Activated naive CD4-positive, alpha-beta T cell treated with anti-CD3 and anti-CD28 coated beads, Interleukin-2, amount 50 U/mL, for 72 hours (primary cell): ENCODE measurements around the gene SHROOM3. TPM values are rescaled to one million over a fixed set of nuclear protein-coding genes. Genes with fewer than 3 reads are reported as not detected.
"Not testable (repeated sequence)": the region's sequence is repeated elsewhere in the genome, so short reads cannot be mapped to it uniquely, and the experiment has no call there.

ENCODE experiments used
- ATAC-seq, 2 donors: fragments of 150-1000 bp; cut with Tn5 transposase; 2 replicates each; pipeline ENCODE4 v1.10.0; 2021; ENCODE audit warnings: mild to moderate bottlenecking in 2 of 2, moderate library complexity in 2 of 2
- DNase-seq, 2 donors: peaks; one replicate each; pipeline ENCODE4 v3.0.0; 2021 to 2022; ENCODE audit warnings: low spot score in 2 of 2
- H3K27ac Mint-ChIP-seq, 2 donors: one replicate each; pipeline ENCODE4 v1.8.0; 2022; ENCODE audit warnings: mild to moderate bottlenecking in 2 of 2, mixed read lengths in 2 of 2
- H3K36me3 Mint-ChIP-seq, 2 donors: one replicate each; pipeline ENCODE4 v1.8.0; 2022; ENCODE audit warnings: mixed read lengths in 2 of 2
- H3K9me3 Mint-ChIP-seq, 2 donors: one replicate each; pipeline ENCODE4 v1.8.0; 2022; ENCODE audit warnings: mixed read lengths in 2 of 2
- total RNA-seq, 2 donors: library from RNA; stranded (reverse); gene quantifications; one replicate each; pipeline ENCODE4 v1.2.3, GENCODE V29; 2022

SHROOM3 gene
- total RNA-seq, 2 donors from 2014 or later, result 0.20 to 0.21 TPM

GRCh38 chr4:76726631-76727030, 291.6 kb downstream of the SHROOM3 start:
- Mint-ChIP-seq H3K36me3 (no peaks in the 10 kb centered on the region), H3K27ac (no peak overlapping the region), H3K9me3 (no peaks in the 10 kb centered on the region)
- ATAC-seq (no peak), DNase-seq (no peak)

GRCh38 chr4:76727934-76728333, 292.9 kb downstream of the SHROOM3 start:
- not testable (repeated sequence) for H3K36me3 Mint-ChIP-seq, H3K9me3 Mint-ChIP-seq, DNase-seq, H3K27ac Mint-ChIP-seq, ATAC-seq

- no peak overlapping the region for H3K27ac Mint-ChIP-seq
- H3K9me3 Mint-ChIP-seq, result no peaks in the 10 kb centered on the region
- ATAC-seq, result no peak
- DNase-seq, result no peak
- no peaks in the 10 kb centered on the region for H3K36me3 Mint-ChIP-seq
Measured at GRCh38 chr4:76729460-76729859, 294.4 kb downstream of the SHROOM3 start.

- no peaks in the 10 kb centered on the region for H3K9me3 Mint-ChIP-seq
- ATAC-seq, result no peak
- H3K36me3 Mint-ChIP-seq, result no peaks in the 10 kb centered on the region
- no peak overlapping the region for H3K27ac Mint-ChIP-seq
- no peak for DNase-seq
Measured at GRCh38 chr4:76729980-76730379, 295.0 kb downstream of the SHROOM3 start.

GRCh38 chr4:76732246-76732645, 297.2 kb downstream of the SHROOM3 start:
- no peaks in the 10 kb centered on the region for H3K36me3 Mint-ChIP-seq
- H3K27ac Mint-ChIP-seq, result no peak overlapping the region
- DNase-seq, result no peak
- ATAC-seq, result no peak
- no peaks in the 10 kb centered on the region for H3K9me3 Mint-ChIP-seq

- Mint-ChIP-seq H3K36me3 (no peaks in the 10 kb centered on the region), H3K9me3 (no peaks in the 10 kb centered on the region), H3K27ac (no peak overlapping the region)
- no peak for DNase-seq
- ATAC-seq, result no peak
Measured at GRCh38 chr4:76733068-76733771, 298.2 kb downstream of the SHROOM3 start.

- Mint-ChIP-seq H3K27ac (no peak overlapping the region), H3K36me3 (peaks cover 0 to 6% of the 10 kb centered on the region in 2 donors), H3K9me3 (no peaks in the 10 kb centered on the region)
- DNase-seq (no peak), ATAC-seq (no peak)
Measured at GRCh38 chr4:76736414-76736813, 301.4 kb downstream of the SHROOM3 start.

GRCh38 chr4:76737180-76737579, 302.2 kb downstream of the SHROOM3 start:
- no peak for ATAC-seq
- Mint-ChIP-seq H3K9me3 (no peaks in the 10 kb centered on the region), H3K36me3 (peaks cover 0 to 6% of the 10 kb centered on the region in 2 donors), H3K27ac (no peak overlapping the region)
- no peak for DNase-seq

GRCh38 chr4:76737771-76738085, 302.7 kb downstream of the SHROOM3 start:
- peaks cover 0 to 6% of the 10 kb centered on the region in 2 donors for H3K36me3 Mint-ChIP-seq
- DNase-seq (no peak), ATAC-seq (no peak)
- H3K27ac Mint-ChIP-seq, result peak overlapping the region in 1 of 2 donors; percentile 8
- H3K9me3 Mint-ChIP-seq, result no peaks in the 10 kb centered on the region

- ATAC-seq, result peak; percentile 98
Measured at GRCh38 chr4:76738086-76738931, 303.3 kb downstream of the SHROOM3 start.

GRCh38 chr4:76740192-76740591, 305.2 kb downstream of the SHROOM3 start:
- Mint-ChIP-seq H3K27ac (no peak overlapping the region), H3K36me3 (peaks cover 0 to 6% of the 10 kb centered on the region in 2 donors), H3K9me3 (no peaks in the 10 kb centered on the region)
- DNase-seq, result no peak
- ATAC-seq, result no peak

More at GRCh38 chr4:76738086-76738931, 303.3 kb downstream of the SHROOM3 start:
- Mint-ChIP-seq H3K9me3 (no peaks in the 10 kb centered on the region), H3K27ac (peak overlapping the region; percentile 8 to 47), H3K36me3 (peaks cover 0 to 6% of the 10 kb centered on the region in 2 donors)
- peak in 1 of 2 donors; percentile 44 for DNase-seq

- Mint-ChIP-seq H3K27ac (no peak overlapping the region), H3K36me3 (peaks cover 0 to 6% of the 10 kb centered on the region in 2 donors), H3K9me3 (no peaks in the 10 kb centered on the region)
- ATAC-seq, result no peak
- no peak for DNase-seq
Measured at GRCh38 chr4:76740866-76741662, 306.0 kb downstream of the SHROOM3 start.

- H3K27ac Mint-ChIP-seq, result no peak overlapping the region
- no peaks in the 10 kb centered on the region for H3K9me3 Mint-ChIP-seq
- no peak for DNase-seq
- peaks cover 0 to 6% of the 10 kb centered on the region in 2 donors for H3K36me3 Mint-ChIP-seq
- no peak for ATAC-seq
Measured at GRCh38 chr4:76741663-76742020, 306.6 kb downstream of the SHROOM3 start.

- no peak for DNase-seq
- ATAC-seq, result no peak
- Mint-ChIP-seq H3K27ac (no peak overlapping the region), H3K36me3 (peaks cover 0 to 6% of the 10 kb centered on the region in 2 donors), H3K9me3 (no peaks in the 10 kb centered on the region)
Measured at GRCh38 chr4:76744241-76744921, 309.4 kb downstream of the SHROOM3 start.

- H3K9me3 Mint-ChIP-seq, result no peaks in the 10 kb centered on the region
- H3K36me3 Mint-ChIP-seq, result no peaks in the 10 kb centered on the region
- no peak overlapping the region for H3K27ac Mint-ChIP-seq
- no peak for ATAC-seq
- no peak for DNase-seq
Measured at GRCh38 chr4:76745240-76745639, 310.2 kb downstream of the SHROOM3 start.

GRCh38 chr4:76747563-76747962, 312.5 kb downstream of the SHROOM3 start:
- Mint-ChIP-seq H3K9me3 (peaks cover 7 to 8% of the 10 kb centered on the region in 2 donors), H3K36me3 (peaks cover 0 to 6% of the 10 kb centered on the region in 2 donors), H3K27ac (no peak overlapping the region)
- DNase-seq (no peak), ATAC-seq (no peak)
